A673 (cell line): ENCODE data around the gene ICAM5. TPM values are rescaled to one million over a fixed set of nuclear protein-coding genes. Genes with fewer than 3 reads are reported as not detected.
A peak's percentile ranks its signal among the peaks of the same experiment; 100 is the strongest.

Source experiments
- BruUV-seq: library from RNA; stranded (reverse); fragments of 400-500 nt; replicated peaks from 2 replicates; lab custom pipeline; 2021; lab: Mats Ljungman, UMichigan
- CTCF ChIA-PET: fragments of 300-600 bp; sonication (Branson Sonifier 250); formaldehyde crosslinking; loops from one replicate; lab custom pipeline; 2022; ENCODE audit warnings: antibody characterized with exemption; lab: Charles Lee
- POLR2A ChIA-PET: fragments of 300-600 bp; sonication (Branson Sonifier 250); formaldehyde crosslinking; loops from one replicate; lab custom pipeline; 2022; ENCODE audit warnings: antibody characterized with exemption; ENCODE audit not compliant: low non-redundant PET; lab: Charles Lee
- DNase-seq: peaks from one replicate; pipeline ENCODE4 v3.0.0-alpha.2; 2015; ENCODE audit warnings: low spot score
- H3K27ac ChIP-seq: fragments of 200-600 bp; sonication (generic); 2 replicates; pipeline ENCODE4 v1.5.1; 2016; ENCODE audit warnings: mixed run types, low read depth, mild to moderate bottlenecking, mixed read lengths, antibody characterized with exemption, low read length; ENCODE audit not compliant: poor library complexity, severe bottlenecking
- H3K27me3 ChIP-seq: fragments of 200-600 bp; sonication (generic); replicated peaks from 2 replicates; pipeline ENCODE4 v1.6.1; 2017; ENCODE audit warnings: mixed run types, low read depth, mild to moderate bottlenecking, mixed read lengths, antibody characterized with exemption, low read length; ENCODE audit not compliant: insufficient read depth, poor library complexity
- H3K36me3 ChIP-seq: fragments of 200-600 bp; sonication (generic); 2 replicates; pipeline ENCODE4 v1.6.1; 2016; ENCODE audit warnings: mixed run types, mild to moderate bottlenecking, mixed read lengths, antibody characterized with exemption, low read length; ENCODE audit not compliant: insufficient read depth, poor library complexity, severe bottlenecking
- H3K4me1 ChIP-seq: fragments of 200-600 bp; sonication (generic); 2 replicates; pipeline ENCODE4 v1.6.1; 2017; ENCODE audit warnings: mixed run types, mild to moderate bottlenecking, mixed read lengths, antibody characterized with exemption, low read length; ENCODE audit not compliant: insufficient read depth, poor library complexity, severe bottlenecking
- H3K4me3 ChIP-seq: fragments of 200-600 bp; sonication (generic); 2 replicates; pipeline ENCODE4 v1.5.1; 2016; ENCODE audit warnings: low read depth, mixed run types, mild to moderate bottlenecking, mixed read lengths, low read length; ENCODE audit not compliant: poor library complexity, severe bottlenecking
- H3K9me3 ChIP-seq: fragments of 200-600 bp; sonication (generic); 2 replicates; pipeline ENCODE4 v1.6.1; 2016; ENCODE audit warnings: mixed run types, low read depth, mild to moderate bottlenecking, mixed read lengths, antibody characterized with exemption, low read length; ENCODE audit not compliant: poor library complexity, severe bottlenecking
- EZH2 ChIP-seq: fragments of 200-600 bp; sonication (generic); IDR thresholded peaks from 2 replicates; pipeline ENCODE4 v1.6.1; 2017; ENCODE audit warnings: borderline replicate concordance, low read depth, mild to moderate bottlenecking, mixed read lengths, antibody characterized with exemption, low read length; ENCODE audit not compliant: poor library complexity, severe bottlenecking
- intact Hi-C: fragments of 100-400 bp; cut with micrococcal nuclease; formaldehyde crosslinking; loops from one replicate; pipeline ENCODE4 v1.10.0; 2022; ENCODE audit not compliant: unreplicated experiment
- total RNA-seq: library from RNA; stranded (reverse); gene quantifications from 2 replicates; pipeline ENCODE4 v1.2.3, GENCODE V29; 2021
- TF ChIP-seq, protein P1 (sequence below): fragments of 300-800, 200-600 bp; sonication (generic); conservative IDR thresholded peaks from 2 replicates; pipeline ENCODE4 v1.5.1; 2017; ENCODE audit warnings: low read depth, mild to moderate bottlenecking, antibody characterized with exemption, low read length, moderate library complexity, mixed read lengths

Gene ICAM5
- total RNA-seq, 1 experiment from 2014 or later, result 4.6 TPM

DNA sequence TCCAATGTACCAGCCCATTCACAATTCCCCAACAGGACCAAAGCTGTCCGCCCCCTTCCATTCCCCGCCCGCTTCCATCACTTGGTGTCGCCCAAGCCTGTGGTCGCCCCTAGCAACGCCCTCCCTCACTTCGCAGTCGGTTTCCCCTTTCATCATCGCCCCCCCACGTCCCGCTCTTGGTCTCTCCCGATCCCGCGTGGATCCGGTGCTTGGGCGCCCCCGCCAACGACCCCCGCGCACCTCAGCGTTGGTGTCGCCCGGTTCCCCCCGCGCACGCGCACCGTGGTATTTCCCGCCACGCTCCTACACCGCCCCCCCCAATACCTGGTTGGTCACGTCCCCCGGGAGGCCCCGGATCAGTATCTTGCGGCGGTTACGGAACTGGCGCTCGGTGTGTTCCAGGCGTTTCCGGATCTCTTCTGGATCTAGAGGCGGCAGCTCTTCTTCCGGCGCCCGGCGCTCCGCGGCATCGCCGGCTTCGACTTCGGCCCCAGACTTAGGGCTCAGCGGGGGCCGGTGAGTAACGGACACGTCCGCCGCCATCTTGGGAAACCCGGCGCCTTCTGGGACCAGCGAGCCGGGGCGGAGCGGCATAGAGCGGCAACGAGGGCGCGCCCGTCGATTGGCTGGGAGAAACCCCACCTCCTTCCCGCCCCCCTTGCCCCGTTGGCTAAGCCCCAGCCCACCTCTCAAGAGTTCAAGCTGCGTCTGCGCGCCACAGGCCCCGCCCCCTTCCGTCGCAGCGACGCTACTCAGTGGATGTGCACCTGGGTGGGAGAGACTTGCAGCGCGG lies 43.4 kb downstream of the ICAM5 start, which contains the start of gene RAVER1:
RAVER1 (minus strand) TSS at position 565 of the 793 bp plus-strand sequence; CDS start at position 543, 22 bp downstream.
- Histone ChIP-seq H3K4me1 (peaks cover 28% of the 10 kb centered on the region), H3K27ac (peak within 1 kb of the TSS; percentile 99), H3K9me3 (no peaks in the 10 kb centered on the region), H3K27me3 (no peaks in the 10 kb centered on the region), H3K4me3 (peak within 1 kb of the TSS; percentile 85), H3K36me3 (peaks cover 31% of the 10 kb centered on the region)
- CTCF ChIA-PET, result interaction anchor here (0.6 to 0.8 kb wide), 2 partner anchors 71 to 324 kb away, joined by 7 to 9 read pairs; no protein-coding TSS in a partner anchor
- intact Hi-C loops, result loop anchor here (2.0 kb wide), 1 partner anchor 44 kb away; the partner anchor contains the start of gene ICAM5
- peak; percentile 98 for DNase-seq
- POLR2A ChIA-PET, result interaction anchor here (0.6 to 0.7 kb wide), 2 partner anchors 27 to 320 kb away, joined by 3 to 10 read pairs; no protein-coding TSS in a partner anchor
- TF ChIP-seq EZH2, result no peak
- TF ChIP-seq, protein P1, sequence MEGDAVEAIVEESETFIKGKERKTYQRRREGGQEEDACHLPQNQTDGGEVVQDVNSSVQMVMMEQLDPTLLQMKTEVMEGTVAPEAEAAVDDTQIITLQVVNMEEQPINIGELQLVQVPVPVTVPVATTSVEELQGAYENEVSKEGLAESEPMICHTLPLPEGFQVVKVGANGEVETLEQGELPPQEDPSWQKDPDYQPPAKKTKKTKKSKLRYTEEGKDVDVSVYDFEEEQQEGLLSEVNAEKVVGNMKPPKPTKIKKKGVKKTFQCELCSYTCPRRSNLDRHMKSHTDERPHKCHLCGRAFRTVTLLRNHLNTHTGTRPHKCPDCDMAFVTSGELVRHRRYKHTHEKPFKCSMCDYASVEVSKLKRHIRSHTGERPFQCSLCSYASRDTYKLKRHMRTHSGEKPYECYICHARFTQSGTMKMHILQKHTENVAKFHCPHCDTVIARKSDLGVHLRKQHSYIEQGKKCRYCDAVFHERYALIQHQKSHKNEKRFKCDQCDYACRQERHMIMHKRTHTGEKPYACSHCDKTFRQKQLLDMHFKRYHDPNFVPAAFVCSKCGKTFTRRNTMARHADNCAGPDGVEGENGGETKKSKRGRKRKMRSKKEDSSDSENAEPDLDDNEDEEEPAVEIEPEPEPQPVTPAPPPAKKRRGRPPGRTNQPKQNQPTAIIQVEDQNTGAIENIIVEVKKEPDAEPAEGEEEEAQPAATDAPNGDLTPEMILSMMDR, result no peak
- no TSS peak for BruUV-seq

DNA sequence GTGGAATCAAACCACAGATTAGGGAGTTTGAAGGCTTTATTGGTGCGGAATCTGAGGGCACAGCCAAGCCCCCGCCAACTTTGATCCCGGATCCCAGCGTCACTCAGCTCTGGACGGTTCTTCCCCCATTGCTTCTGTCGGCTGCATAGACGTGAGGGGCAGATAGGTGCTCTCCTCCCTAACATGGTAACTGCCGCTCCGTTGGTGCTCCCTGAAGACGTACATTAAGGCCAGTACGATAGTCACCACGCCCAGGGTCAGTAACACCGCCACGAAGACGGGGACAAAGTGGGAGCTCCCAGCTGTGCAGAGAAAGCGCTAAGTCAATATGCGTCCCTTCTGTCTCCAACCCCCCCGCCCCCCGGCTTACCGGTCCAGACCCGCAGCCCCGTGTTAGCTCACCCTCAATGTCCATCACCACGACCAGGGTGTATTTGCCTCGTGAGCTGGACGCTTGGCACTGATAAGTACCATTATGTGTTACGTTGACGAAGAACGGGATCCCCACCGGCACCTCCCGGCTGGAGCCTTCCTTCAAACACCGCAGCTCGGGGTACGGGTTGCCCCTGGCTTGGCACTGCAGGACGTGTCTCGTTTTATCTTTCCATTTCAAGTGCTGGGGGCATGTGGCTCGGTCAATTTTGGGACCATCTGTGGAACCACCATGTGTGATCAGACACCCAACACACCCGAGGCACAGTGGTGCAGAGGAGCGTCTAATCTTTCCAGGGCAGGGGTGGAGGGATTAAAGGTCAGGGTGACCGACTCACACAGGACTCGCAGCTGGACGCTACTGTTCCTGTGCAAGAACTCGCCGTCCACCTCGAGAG lies 44.2 kb downstream of the ICAM5 start:
- Histone ChIP-seq H3K36me3 (peaks cover 23% of the 10 kb centered on the region), H3K27ac (peak overlapping the region; percentile 99), H3K27me3 (no peaks in the 10 kb centered on the region), H3K4me1 (peaks cover 28% of the 10 kb centered on the region), H3K9me3 (no peaks in the 10 kb centered on the region), H3K4me3 (peak overlapping the region; percentile 85)
- ChIA-PET CTCF (interaction anchor here (0.6 to 1.0 kb wide), 4 partner anchors 55 to 324 kb away, joined by 3 to 9 read pairs (median 6); no protein-coding TSS in a partner anchor), POLR2A (interaction anchor here (0.6 to 0.7 kb wide), 3 partner anchors 28 to 319 kb away, joined by 3 to 10 read pairs (median 4); no protein-coding TSS in a partner anchor)
- BruUV-seq, result TSS peak; percentile 81
- DNase-seq, result peak; percentile 26
- intact Hi-C loops, result loop anchor here (2.0 kb wide), 1 partner anchor 45 kb away; the partner anchor contains the start of gene ICAM5
- no peak for TF ChIP-seq EZH2
- TF ChIP-seq, protein P1, result no peak
